HCT116 (cell line): ENCODE data around the gene IQCC. TPM values are rescaled to one million over a fixed set of nuclear protein-coding genes. Genes with fewer than 3 reads are reported as not detected.

Source experiments
- ATAC-seq: fragments of 200-7000 bp; cut with Tn5 transposase; 2 replicates; pipeline ENCODE4 v1.9.1; 2020; ENCODE audit warnings: mild to moderate bottlenecking, moderate library complexity
- BruUV-seq: library from RNA; stranded (reverse); fragments of 400-500 nt; replicated peaks from 2 replicates; lab custom pipeline; 2021; lab: Mats Ljungman, UMichigan
- CTCF ChIA-PET: fragments of 300-600 bp; sonication (Branson Sonifier 250); formaldehyde crosslinking; loops from one replicate; lab custom pipeline; 2021; ENCODE audit warnings: antibody characterized with exemption; lab: Charles Lee
- POLR2A ChIA-PET: fragments of 300-600, 350-600 bp; sonication (Branson Sonifier 250); formaldehyde crosslinking; loops from one replicate; lab custom pipeline; 2021; ENCODE audit warnings: antibody characterized with exemption; lab: Charles Lee
- RAD21 ChIA-PET, 2 experiments: fragments of 300-600 bp; sonication (Branson Sonifier 250); formaldehyde crosslinking; loops; one replicate each; lab custom pipeline; 2023; ENCODE audit warnings: low total read pairs in 2 of 2; ENCODE audit not compliant: uncharacterized antibody in 2 of 2, unreplicated experiment in 2 of 2, low non-redundant PET in 1 of 2; lab: Charles Lee
- DNase-seq: peaks from one replicate; pipeline ENCODE4 v3.0.0-alpha.2; 2010; ENCODE audit warnings: low read depth, low spot score
- H2AFZ ChIP-seq: fragments of 200-600 bp; shearing (Covaris generic), sonication (generic); 2 replicates; pipeline ENCODE4 v1.6.1; 2017; ENCODE audit warnings: low read depth, mixed run types, mixed read lengths, antibody characterized with exemption, low read length; ENCODE audit not compliant: poor library complexity, severe bottlenecking
- H3K27ac ChIP-seq: 2 replicates; pipeline ENCODE4 v1.5.1; 2012; ENCODE audit warnings: low read depth, low read length
- H3K27me3 ChIP-seq: fragments of 200-600 bp; sonication (generic); 2 replicates; pipeline ENCODE4 v1.6.1; 2016; ENCODE audit warnings: mixed run types, low read length, mixed read lengths; ENCODE audit not compliant: insufficient read depth
- H3K36me3 ChIP-seq, 2 experiments: fragments of 200-500 bp in 1 of 2; fragments of 200-600 bp in 1 of 2; sonication (Bioruptor generic) in 1 of 2; sonication (generic) in 1 of 2; 2 replicates each; pipeline versions ENCODE4 v1.5.1 to v1.6.1; 2014 to 2016; ENCODE audit warnings: low read length in 2 of 2, inconsistent platforms in 1 of 2, mixed read lengths in 1 of 2, mixed run types in 1 of 2; ENCODE audit not compliant: insufficient read depth in 2 of 2, control insufficient read depth in 1 of 2
- H3K4me1 ChIP-seq, 2 experiments: fragments of 200-600 bp in 1 of 2; sonication (generic) in 1 of 2; 2 replicates each; pipeline versions ENCODE4 v1.5.1 to v1.6.1; 2012 to 2017; ENCODE audit warnings: low read length in 2 of 2, inconsistent platforms in 1 of 2, mild to moderate bottlenecking in 1 of 2, mixed read lengths in 1 of 2, mixed run types in 1 of 2, moderate library complexity in 1 of 2; ENCODE audit not compliant: insufficient read depth in 2 of 2, control insufficient read depth in 1 of 2
- H3K4me2 ChIP-seq: fragments of 200-600 bp; sonication (generic); 2 replicates; pipeline ENCODE4 v1.6.1; 2017; ENCODE audit warnings: mixed run types, low read length, mixed read lengths
- H3K4me3 ChIP-seq, 2 experiments: fragments of 200-600 bp in 1 of 2; sonication (generic) in 1 of 2; replicated peaks in 1 of 2; 2 replicates each; pipeline ENCODE4 v1.5.1; 2011 to 2016; ENCODE audit warnings: low read length in 2 of 2, control low read depth in 1 of 2, low read depth in 1 of 2, mild to moderate bottlenecking in 1 of 2, mixed read lengths in 1 of 2, mixed run types in 1 of 2
- H3K79me2 ChIP-seq: fragments of 200-600 bp; sonication (generic); 2 replicates; pipeline ENCODE4 v1.6.1; 2017; ENCODE audit warnings: mild to moderate bottlenecking, mixed run types, low read length, moderate library complexity, mixed read lengths; ENCODE audit not compliant: insufficient read depth
- H3K9ac ChIP-seq: fragments of 200-600 bp; sonication (generic); 2 replicates; pipeline ENCODE4 v1.6.1; 2016; ENCODE audit warnings: low read length, mixed read lengths
- H3K9me2 ChIP-seq: fragments of 200-600 bp; sonication (generic), shearing (Covaris generic); 2 replicates; pipeline ENCODE4 v1.6.1; 2017; ENCODE audit warnings: mixed run types, mild to moderate bottlenecking, moderate library complexity; ENCODE audit not compliant: insufficient read depth
- H3K9me3 ChIP-seq, 2 experiments: fragments of 200-500 bp in 1 of 2; fragments of 200-600 bp in 1 of 2; sonication (Bioruptor generic) in 1 of 2; sonication (generic) in 1 of 2; 2 replicates each; pipeline ENCODE4 v1.6.1; 2014 to 2017; ENCODE audit warnings: low read length in 2 of 2, mixed read lengths in 2 of 2, inconsistent platforms in 1 of 2, low read depth in 1 of 2, mild to moderate bottlenecking in 1 of 2, mixed run types in 1 of 2, moderate library complexity in 1 of 2; ENCODE audit not compliant: control insufficient read depth in 1 of 2, insufficient read depth in 1 of 2
- H4K20me1 ChIP-seq: fragments of 200-600 bp; sonication (generic), shearing (Covaris generic); 2 replicates; pipeline ENCODE4 v1.6.1; 2017; ENCODE audit warnings: mixed run types, mild to moderate bottlenecking, moderate library complexity; ENCODE audit not compliant: insufficient read depth
- ATF3 ChIP-seq: IDR thresholded peaks from 2 replicates; pipeline ENCODE4 v1.6.1; 2012
- CBX3 ChIP-seq: IDR thresholded peaks from 2 replicates; pipeline ENCODE4 v1.6.1; 2012; ENCODE audit warnings: low read depth
- CEBPB ChIP-seq: IDR thresholded peaks from 2 replicates; pipeline ENCODE4 v1.6.1; 2012; ENCODE audit warnings: low read depth
- CTCF ChIP-seq, 3 experiments: fragments of 200-600 bp in 1 of 3; sonication (generic) in 1 of 3; IDR thresholded peaks in 2 of 3; conservative IDR thresholded peaks in 1 of 3; 2 replicates each; pipeline ENCODE4 v1.5.1; 2012 to 2017; ENCODE audit warnings: low read depth in 2 of 3, low read length in 2 of 3, antibody characterized with exemption in 1 of 3, borderline replicate concordance in 1 of 3, control low read depth in 1 of 3, mild to moderate bottlenecking in 1 of 3, mixed read lengths in 1 of 3, mixed run types in 1 of 3, moderate library complexity in 1 of 3; ENCODE audit not compliant: insufficient read depth in 1 of 3
- ELF1 ChIP-seq: IDR thresholded peaks from 2 replicates; pipeline ENCODE4 v1.6.1; 2012; ENCODE audit warnings: low read depth, borderline replicate concordance
- EZH2 ChIP-seq: fragments of 200-600 bp; sonication (generic); IDR thresholded peaks from 2 replicates; pipeline ENCODE4 v1.6.1; 2017; ENCODE audit warnings: antibody characterized with exemption, mixed run types
- EZH2phosphoT487 ChIP-seq: fragments of 200-600 bp; IDR thresholded peaks from 2 replicates; pipeline ENCODE4 v1.6.1; 2018; ENCODE audit warnings: antibody characterized with exemption, borderline replicate concordance
- JUND ChIP-seq: IDR thresholded peaks from 2 replicates; pipeline ENCODE4 v1.6.1; 2012
- POLR2A ChIP-seq: IDR thresholded peaks from 2 replicates; pipeline ENCODE4 v1.7.0; 2011; ENCODE audit warnings: borderline replicate concordance; ENCODE audit not compliant: insufficient read depth, insufficient read length; ENCODE audit errors: extremely low read depth
- POLR2AphosphoS5 ChIP-seq: IDR thresholded peaks from 2 replicates; pipeline ENCODE4 v1.6.1; 2011; ENCODE audit warnings: mild to moderate bottlenecking, low read depth, low read length, moderate library complexity
- RAD21 ChIP-seq: IDR thresholded peaks from 2 replicates; pipeline ENCODE4 v1.6.1; 2012; ENCODE audit warnings: low read depth, mild to moderate bottlenecking
- REST ChIP-seq: IDR thresholded peaks from 2 replicates; pipeline ENCODE4 v1.6.1; 2012; ENCODE audit warnings: low read depth
- SIN3A ChIP-seq: IDR thresholded peaks from 2 replicates; pipeline ENCODE4 v1.6.1; 2012; ENCODE audit warnings: low read depth
- SP1 ChIP-seq: IDR thresholded peaks from 2 replicates; pipeline ENCODE4 v1.6.1; 2012; ENCODE audit warnings: low read depth
- SRF ChIP-seq: IDR thresholded peaks from 2 replicates; pipeline ENCODE4 v1.6.1; 2012; ENCODE audit warnings: low read depth
- TCF7L2 ChIP-seq: IDR thresholded peaks from 2 replicates; pipeline ENCODE4 v1.7.0; 2011; ENCODE audit warnings: borderline replicate concordance, inconsistent platforms; ENCODE audit not compliant: insufficient read depth, insufficient read length; ENCODE audit errors: extremely low read depth
- YY1 ChIP-seq: IDR thresholded peaks from 2 replicates; pipeline ENCODE4 v1.6.1; 2011; ENCODE audit warnings: low read length, low read depth, moderate library complexity, mild to moderate bottlenecking; ENCODE audit not compliant: insufficient replicate concordance; ENCODE audit errors: extremely low read depth
- ZNF274 ChIP-seq: fragments of 200-500 bp; sonication (Bioruptor generic); IDR thresholded peaks from 2 replicates; pipeline ENCODE4 v1.6.1; 2014; ENCODE audit warnings: mild to moderate bottlenecking, low read depth, low read length, inconsistent platforms
- intact Hi-C: fragments of 100-400 bp; cut with micrococcal nuclease; formaldehyde crosslinking; loops from 2 replicates; pipeline ENCODE4 v1.10.0; 2022
- total RNA-seq: library from RNA; stranded (reverse); gene quantifications from one replicate; pipeline ENCODE4 v1.2.1, GENCODE V29; 2021; ENCODE audit not compliant: unreplicated experiment

The IQCC gene
- total RNA-seq, 1 experiment from 2014 or later, result 4.7 TPM

- Histone ChIP-seq H3K9me2 (no peaks in the 10 kb centered on the region), H3K4me2 (peak overlapping the region; percentile 95), H3K27me3 (no peaks in the 10 kb centered on the region), H4K20me1 (peaks cover 9% of the 10 kb centered on the region; the same call in 1 of the 2 replicates), H3K4me1 (peaks cover 15 to 32% of the 10 kb centered on the region in 2 experiments), H3K27ac (peak overlapping the region; percentile 69), H3K4me3 (peak overlapping the region; percentile 85 to 86), H3K9me3 (no peaks in the 10 kb centered on the region), H3K36me3 (peaks cover 26 to 40% of the 10 kb centered on the region in 2 experiments), H3K79me2 (peaks cover 56% of the 10 kb centered on the region), H2AFZ (no peak overlapping the region), H3K9ac (peak overlapping the region; percentile 95)
- BruUV-seq, result TSS peak; percentile 67
- CTCF ChIA-PET, result no interaction called here
- TF ChIP-seq EZH2, result no peak
- no peak for TF ChIP-seq YY1
- no peak for TF ChIP-seq JUND
- no peak for TF ChIP-seq CEBPB
- no peak for TF ChIP-seq RAD21
- no peak for TF ChIP-seq REST
- TF ChIP-seq ELF1, result no peak
- no peak for TF ChIP-seq ATF3
- no peak for TF ChIP-seq SP1
- TF ChIP-seq POLR2AphosphoS5, result no peak
- TF ChIP-seq SIN3A, result no peak
- no peak for TF ChIP-seq CTCF (IDR thresholded peaks at IDR 0.05 in 2 of 3, conservative IDR thresholded peaks at IDR 0.05 in 1 of 3; ENCODE audit: borderline replicate concordance in 1 of 3, insufficient read depth in 1 of 3, low read depth in 2 of 3, low read length in 2 of 3)
- no peak for TF ChIP-seq TCF7L2
- no peak for TF ChIP-seq EZH2phosphoT487
- no peak for TF ChIP-seq CBX3
- TF ChIP-seq SRF, result no peak
- TF ChIP-seq ZNF274, result no peak
- no peak for TF ChIP-seq POLR2A
- DNase-seq, result no peak
- POLR2A ChIA-PET, result no interaction called here
- intact Hi-C loops, result no loop called here
- RAD21 ChIA-PET, result no interaction called here
- no peak for ATAC-seq
Measured at GRCh38 chr1:32181065-32181464, 24.4 kb upstream of the IQCC start.
